NCI-H2107 (cell line): ENCODE measurements around the gene GSTK1.
"Not testable (repeated sequence)": the region's sequence is repeated elsewhere in the genome, so short reads cannot be mapped to it uniquely, and the experiment has no call there.

Source experiments
- DNase-seq: peaks from one replicate; lab custom pipeline; 2025; lab: John Stamatoyannopoulos, UW

GSTK1 gene

GRCh38 chr7:143279186-143280098, 16.2 kb downstream of the GSTK1 start:
- no peak for DNase-seq

- no peak for DNase-seq
Observed at GRCh38 chr7:143280160-143280559, 16.9 kb downstream of the GSTK1 start.

GRCh38 chr7:143280566-143280965, 17.3 kb downstream of the GSTK1 start:
- no peak for DNase-seq

- no peak for DNase-seq
Observed at GRCh38 chr7:143281529-143281928, 18.3 kb downstream of the GSTK1 start.

DNA sequence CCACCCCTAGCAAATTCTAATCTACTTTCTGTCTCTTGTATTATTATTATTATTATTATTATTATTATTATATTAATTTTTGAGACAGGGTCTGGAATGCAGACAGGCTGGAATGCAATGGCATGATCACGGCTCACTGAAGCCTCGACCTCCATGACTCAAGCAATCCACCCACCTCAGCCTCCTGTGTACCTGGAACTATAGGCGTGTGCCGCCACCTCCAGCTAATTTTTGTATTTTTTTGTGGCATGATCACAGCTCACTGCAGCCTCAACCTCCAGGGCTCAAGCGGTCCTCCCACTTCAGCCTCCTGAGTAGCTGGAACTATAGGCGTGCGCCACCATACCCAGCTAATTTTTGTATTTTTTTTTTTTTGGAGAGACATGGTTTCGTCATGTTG, 18.9 kb downstream of the GSTK1 start:
- DNase-seq, result no peak

DNA sequence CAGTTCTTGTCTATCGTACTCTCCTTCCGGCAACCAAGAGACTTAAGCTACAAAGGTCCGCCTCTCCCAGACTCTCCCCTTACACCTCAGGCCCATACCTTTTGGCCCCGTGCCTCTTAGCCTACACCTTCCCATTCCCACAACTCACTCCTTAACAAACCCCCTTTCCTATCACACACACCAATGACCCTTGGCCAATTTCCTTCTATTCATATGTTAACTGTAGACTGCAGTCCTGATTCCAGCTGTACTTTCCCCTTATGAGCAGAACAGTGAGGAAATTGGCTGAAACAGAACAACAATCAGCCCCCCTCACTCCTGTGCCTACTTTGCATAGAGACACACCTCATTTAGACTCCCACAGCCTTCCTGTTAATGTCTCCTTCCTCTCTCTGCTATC, 20.1 kb downstream of the GSTK1 start:
- DNase-seq, result no peak

DNA sequence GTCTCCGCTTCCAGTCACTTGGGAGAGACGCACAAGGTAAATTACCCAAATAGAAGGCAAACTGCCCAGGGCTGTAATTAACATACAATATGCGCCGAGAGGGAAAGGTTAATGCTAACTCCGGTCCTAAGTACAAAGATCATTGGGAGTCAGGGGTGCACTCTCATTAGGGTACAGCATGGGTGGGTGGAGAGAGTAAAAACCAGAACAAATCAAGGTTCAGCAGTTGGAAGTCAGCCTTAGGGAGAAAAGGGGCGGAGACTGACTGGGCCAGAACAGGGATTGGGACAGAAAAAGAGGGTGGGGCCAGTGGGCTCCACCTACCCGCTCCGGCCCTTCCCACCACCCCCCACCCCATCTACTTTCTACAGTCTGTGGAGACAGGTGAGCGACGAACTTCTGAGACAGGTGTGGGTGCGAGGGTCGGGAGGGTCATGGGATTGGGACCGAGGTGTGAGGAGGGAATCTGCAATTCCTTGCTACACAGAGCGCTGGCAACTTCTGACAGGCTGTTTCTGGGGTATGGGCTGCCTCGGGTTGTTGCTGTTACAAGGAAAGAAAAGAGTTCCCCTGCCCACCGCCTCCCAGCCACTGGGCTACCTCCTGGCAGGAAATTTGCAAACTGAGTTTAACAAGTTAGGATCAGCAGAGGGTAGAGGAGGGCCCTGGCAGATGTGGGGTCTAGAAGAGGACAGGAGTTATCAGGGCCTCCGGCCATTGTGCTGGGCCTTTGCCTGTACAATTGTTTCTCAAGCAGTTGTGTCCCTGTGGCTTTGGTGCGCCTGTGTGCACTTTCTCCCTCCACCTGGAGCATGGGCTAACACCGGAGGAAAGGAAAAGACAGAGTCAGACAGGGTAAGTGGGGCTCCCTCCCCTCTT, 21.6 kb downstream of the GSTK1 start, which contains the start of gene TMEM139:
TSS of gene TMEM139 (plus strand) at position 368 of the 879 bp plus-strand sequence. CDS start 1,000 bp downstream, outside the sequence.
- no peak for DNase-seq

DNA sequence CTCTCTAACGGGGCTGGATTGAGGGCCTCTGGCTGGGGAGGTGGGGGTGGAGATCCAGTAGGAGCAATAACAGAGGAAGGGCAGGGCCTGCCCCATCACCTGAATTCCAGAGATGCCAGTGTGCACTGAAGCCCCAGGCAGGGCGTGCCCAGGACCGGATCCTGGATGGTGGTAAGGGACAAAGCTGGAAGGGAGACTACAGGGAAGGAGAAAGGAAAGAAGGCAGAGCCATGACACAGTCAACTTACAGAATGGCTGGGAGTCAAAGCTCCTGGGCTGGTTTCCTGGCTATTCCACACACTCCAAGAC, 22.2 kb downstream of the GSTK1 start:
- no peak for DNase-seq

GRCh38 chr7:143285806-143286521, 22.7 kb downstream of the GSTK1 start:
- DNase-seq, result no peak

DNA sequence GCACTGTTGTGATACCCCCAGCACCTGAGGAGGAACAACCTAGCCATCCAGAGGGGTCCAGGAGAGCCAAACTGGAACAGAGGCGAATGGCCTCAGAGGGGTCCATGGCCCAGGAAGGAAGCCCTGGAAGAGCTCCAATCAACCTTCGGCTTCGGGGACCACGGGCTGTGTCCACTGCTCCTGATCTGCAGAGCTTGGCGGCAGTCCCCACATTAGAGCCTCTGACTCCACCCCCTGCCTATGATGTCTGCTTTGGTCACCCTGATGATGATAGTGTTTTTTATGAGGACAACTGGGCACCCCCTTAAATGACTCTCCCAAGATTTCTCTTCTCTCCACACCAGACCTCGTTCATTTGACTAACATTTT, 23.3 kb downstream of the GSTK1 start:
- DNase-seq, result no peak

DNA sequence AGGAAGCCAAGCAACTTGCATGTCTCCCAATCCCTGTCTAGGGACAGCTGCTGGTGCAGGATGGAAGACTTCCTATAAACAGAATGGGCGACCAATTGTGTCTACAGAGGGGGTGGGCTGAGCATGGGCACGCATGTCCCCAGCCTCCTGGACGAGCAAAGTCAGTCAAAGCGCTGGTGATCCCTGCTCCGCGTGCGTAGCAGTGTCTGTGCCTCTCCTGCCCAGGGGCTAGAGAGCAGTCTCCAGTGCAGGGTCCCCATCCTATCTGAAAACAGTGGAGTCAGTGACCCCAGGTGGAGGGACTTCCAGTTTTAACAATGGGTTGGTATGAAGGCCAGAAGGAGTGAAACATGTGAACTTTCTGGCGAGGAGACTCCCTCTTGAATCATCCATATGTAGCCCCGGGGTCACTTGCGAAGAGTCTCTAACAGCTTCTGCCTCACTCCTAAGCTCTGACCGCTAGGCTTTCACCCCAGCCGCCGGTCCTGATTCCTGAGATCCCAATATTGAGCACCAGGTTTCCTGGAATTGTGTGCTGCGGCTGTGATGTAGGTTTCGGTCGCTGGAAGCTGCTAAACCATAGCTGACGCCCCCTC, 24.2 kb downstream of the GSTK1 start:
- DNase-seq, result no peak

DNA sequence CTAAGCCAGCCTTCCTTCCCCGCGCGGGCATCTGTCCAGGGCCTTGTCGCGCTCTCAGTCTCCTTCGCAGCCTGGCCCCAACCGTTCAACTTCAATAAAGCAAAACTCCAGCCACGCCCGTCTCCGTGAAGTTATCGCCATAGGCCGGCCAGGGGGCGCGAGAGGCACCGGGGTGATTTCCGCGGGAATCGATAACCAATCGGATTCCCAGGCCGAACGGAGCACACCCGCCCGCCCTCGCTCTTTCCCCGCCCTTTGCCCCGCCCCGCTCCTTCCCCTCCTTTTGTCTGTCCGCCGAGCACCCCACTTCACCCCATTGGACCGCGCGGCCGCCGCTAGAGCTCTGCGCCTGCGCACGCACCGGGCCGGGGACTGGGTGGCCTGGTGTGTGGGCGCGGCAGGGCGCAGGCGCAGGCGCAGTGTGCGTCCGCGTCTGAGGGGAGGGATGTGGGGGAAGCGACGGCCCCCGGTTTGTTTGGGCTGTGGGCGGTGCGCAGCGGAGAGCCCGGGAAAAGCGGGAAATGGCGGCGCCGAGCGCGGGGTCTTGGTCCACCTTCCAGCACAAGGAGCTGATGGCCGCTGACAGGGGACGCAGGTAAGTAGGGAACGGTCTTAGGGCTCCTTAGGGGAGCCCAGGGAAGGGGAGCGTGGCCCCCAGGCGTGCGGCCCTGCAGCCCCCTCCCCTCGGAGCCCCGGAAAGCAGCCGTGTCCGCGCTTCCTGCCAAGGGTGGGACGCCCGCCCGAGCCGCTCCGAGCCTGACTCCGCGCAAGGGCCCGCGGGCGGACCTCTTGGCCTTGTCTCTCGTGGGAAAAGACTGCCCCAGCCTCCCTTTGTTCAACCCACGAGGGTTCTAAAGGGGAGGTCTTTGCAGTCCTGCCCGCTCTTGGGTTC, 24.9 kb downstream of the GSTK1 start, which contains the start of gene CASP2:
TSS of gene CASP2 (plus strand) at position 417 of the 892 bp plus-strand sequence. CDS start at position 522, 105 bp downstream.
- peak; percentile 94 for DNase-seq

DNA sequence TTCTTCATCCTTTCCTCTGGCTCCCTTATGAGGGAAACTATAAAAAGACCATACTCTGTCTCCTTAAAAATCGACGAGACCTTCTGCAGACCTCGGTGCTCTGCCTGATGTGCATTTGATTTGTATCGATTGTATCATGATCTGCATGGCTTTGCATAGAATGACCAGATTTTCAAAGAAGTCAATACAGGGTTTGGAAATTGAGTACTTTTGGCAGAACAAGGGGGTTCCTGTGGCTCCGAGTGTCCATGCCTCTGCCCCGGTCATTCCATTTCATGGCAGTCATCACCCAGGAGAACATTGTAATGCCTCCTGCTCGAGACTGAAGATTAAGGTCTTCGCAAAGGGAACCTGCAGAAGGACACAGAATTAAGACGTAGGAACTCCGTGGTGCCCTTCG, 25.6 kb downstream of the GSTK1 start:
- no peak for DNase-seq

DNA sequence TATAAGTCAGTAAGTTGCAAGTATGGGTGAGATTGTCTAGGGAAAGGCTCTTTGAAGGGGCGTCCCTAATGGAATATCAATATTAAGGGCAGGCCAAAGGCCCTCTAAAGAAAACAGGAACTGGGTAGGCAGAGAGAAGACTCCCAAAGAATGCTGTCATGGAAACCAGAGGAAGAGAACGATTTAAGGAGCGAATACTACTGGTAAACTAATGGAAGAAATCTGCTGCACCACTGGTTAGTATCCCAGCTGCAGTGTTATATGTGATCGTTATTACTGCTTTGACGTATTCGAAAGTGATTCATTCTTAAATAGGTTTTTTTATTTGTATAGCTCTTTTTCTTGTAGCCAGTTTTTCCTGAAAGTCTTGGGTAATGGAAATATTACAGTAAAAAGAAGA, 26.2 kb downstream of the GSTK1 start:
- no peak for DNase-seq

DNA sequence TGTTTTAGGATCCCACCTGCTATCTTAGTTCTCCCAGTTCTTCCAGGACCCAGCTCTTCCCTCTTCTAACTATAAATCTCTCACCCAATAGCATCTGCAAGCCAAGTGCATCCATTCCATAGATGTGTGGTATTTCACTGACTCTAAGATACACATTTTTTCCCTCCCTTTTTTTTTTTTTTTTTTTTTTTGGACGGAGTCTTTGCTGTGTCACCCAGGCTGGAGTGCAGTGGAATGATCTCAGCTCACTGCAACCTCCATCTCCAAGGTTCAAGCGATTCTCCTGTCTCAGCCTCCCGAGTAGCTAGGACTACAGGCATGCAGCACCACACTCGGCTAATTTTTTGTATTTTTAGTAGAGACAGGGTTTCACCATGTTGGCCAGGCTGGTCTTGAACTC, 26.6 kb downstream of the GSTK1 start:
- not testable (repeated sequence) for DNase-seq

GRCh38 chr7:143290293-143290692, 27.1 kb downstream of the GSTK1 start:
- no peak for DNase-seq

GRCh38 chr7:143292876-143293275, 29.6 kb downstream of the GSTK1 start:
- DNase-seq, result no peak

DNA sequence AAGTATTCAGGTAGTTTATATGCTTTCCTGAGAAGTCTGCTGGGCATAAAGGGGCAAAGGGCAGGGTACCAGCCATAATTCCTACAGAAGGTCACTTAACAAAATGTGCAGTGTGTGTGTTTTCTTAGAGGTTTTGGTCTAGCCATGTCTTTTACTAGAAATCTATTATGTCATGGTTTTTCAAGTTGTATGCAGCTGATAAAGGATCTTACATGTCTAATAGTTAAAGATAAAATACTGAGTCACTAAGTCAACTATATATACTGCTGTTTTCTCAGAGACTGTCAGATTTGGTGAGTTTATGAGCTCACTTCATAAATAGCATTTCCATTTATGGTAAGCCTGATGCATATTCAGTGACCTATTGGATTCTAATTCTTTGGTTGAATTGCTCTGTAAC, 32.6 kb downstream of the GSTK1 start:
- no peak for DNase-seq

DNA sequence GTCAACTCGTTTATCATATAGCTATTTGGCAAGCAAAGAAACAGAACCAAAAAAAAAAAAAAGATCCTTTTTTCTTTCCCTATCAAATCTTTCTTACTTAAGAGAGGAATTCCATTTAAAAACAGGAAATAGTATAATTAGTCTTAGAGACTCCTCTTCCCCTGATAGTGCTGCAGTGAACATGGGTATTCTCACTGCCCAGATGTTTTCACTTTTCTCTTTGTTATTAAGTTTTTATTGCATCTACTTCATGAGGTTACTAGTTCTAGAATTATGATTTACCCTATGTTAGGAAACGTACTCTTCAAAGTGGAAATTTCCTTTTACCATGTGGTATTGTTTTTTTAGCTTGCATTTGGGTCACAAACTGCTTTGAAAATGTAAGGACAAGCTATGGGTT, 33.4 kb downstream of the GSTK1 start:
- no peak for DNase-seq

GRCh38 chr7:143299346-143299745, 36.1 kb downstream of the GSTK1 start:
- no peak for DNase-seq

GRCh38 chr7:143299840-143300239, 36.6 kb downstream of the GSTK1 start:
- DNase-seq, result no peak
